ENCODE data around the gene KRT27.
"Not testable (repeated sequence)": the region's sequence is repeated elsewhere in the genome, so short reads cannot be mapped to it uniquely, and the experiment has no call there.

The KRT27 gene, protein sequence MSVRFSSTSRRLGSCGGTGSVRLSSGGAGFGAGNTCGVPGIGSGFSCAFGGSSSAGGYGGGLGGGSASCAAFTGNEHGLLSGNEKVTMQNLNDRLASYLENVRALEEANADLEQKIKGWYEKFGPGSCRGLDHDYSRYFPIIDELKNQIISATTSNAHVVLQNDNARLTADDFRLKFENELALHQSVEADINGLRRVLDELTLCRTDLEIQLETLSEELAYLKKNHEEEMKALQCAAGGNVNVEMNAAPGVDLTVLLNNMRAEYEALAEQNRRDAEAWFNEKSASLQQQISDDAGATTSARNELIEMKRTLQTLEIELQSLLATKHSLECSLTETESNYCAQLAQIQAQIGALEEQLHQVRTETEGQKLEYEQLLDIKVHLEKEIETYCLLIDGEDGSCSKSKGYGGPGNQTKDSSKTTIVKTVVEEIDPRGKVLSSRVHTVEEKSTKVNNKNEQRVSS

DNA sequence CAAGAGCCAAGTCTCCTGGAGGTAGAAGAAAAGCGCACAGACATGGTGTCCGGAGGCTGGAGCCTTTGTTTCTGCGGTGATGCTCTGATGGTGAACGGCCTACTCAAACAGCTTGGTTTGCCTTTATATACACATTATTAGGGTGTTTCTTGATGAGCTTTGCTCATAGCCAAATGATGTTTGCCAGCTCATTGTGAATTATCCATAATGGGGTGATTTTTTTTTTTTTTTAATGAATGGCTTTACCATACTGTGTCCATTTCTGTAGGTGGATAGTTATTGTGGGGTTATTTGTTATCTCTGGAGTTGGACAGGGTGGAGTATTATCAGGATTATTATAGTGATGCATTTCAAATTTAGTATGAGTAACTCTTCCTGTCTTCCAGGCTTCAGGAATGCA lies at the start of gene KRT27:
Gene KRT27, minus strand, starts transcription at position 101 of the 400 bp plus-strand sequence. Its CDS starts 57 bp downstream, at position 44.
- DNase-seq: no peak

DNA sequence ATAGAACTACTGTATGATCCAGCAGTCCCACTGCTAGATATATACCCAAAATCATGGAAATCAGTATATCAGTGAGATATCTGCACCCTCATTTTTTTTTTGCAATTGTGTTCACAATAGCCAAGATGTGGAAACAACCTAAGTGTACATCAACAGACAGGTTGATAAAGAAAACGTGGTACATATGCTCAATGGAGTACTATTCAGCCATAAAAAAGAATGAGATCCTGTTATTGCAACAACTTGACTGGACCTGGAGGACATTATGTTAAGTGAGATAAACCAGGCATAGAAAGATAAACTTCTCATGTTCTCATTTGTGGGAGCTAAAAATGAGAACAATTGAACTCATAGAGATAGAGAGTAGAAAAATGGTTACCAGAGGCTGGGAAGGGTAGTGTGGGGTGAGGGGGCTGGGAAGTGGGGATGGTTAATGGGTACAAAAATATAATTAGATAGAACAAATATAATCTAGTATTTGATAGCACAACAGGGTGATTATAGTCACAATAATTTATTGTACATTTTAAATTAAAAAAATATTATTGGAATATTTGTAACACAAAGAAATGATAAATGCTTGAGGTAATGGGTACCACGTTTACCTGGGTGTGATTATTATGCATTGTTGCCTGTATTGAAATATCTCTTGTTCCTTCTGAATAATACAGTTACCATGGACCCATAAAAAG lies 47.9 kb upstream of the KRT27 start:
- no peak for DNase-seq

DNA sequence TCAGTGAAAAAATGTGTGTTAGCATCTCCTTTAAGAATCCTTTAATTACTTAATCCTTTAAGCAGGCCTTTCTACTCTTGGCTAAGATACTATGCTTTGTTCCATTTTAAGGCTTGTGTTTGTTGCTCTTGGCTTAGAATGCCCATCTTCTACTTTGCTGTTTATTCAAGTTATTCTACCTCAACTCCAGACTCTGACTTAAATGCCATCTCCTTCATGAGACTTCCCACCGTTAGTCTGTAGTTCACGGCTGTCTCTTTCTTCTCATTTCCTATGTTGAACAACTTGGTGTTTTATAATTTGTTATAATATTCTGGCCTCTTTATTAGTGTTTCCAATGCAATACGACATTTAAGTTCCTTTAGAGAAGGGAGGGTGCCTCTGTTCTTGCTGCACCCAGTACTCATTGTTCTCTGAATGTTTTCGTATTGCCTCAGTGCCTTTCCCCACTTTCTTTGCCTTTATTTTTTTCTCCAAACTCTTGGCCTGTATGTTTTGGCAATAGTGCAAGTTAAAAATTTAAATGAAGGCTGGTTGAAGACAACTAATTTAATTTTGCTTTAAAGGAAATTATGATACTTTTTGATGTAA lies 46.2 kb upstream of the KRT27 start:
- no peak for DNase-seq

DNA sequence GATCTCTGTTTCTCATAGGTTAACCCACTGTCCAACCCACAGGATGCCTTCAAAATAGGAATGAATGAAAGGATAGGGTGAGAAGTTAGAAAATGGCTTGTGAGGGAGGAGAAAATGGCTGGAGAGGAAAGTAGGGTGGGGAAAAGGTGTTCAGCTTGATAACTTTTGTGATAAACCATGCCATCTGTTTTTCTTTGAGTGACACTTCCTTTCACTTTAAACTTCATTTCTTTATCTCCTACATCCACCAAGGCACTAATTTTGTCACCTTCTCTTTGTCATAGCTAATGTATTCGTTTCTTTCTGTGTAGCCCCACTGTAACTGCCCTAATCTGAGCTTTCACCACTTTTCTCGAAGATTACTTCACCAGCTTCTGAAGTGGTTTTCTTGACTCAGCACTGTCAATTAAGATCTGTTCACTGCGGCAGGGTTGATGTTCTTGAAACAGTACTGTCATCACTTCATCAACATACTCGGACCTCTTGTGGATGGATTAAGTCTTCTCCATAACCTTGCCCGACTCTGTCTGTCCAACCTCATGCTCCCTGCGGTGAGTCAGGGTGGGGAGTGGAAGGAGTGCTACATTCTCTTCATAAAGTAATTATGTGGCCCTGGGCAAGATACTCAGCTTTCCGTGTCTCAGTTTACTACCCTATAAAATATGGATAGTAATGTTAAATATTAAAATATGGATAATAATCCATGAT lies 45.5 kb upstream of the KRT27 start:
- no peak for DNase-seq

DNA sequence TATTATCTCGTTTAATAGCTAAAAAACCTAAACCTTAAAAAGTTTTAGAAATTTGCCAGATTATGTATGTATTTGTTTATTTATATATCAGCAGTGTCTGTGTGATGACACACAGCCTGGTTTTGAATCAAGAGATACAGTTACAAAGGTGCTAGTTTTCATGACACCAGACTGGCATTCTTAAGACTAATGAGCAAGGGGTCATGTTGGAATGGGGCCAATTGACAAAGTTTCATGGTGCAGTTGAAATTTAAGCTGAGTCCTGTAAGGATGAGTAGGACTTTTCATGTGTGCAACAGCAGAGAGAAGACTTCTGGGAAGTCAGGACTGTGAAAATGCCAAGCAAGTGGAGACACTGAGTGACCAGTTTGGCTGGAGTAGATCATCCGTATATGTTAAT lies 43.2 kb upstream of the KRT27 start:
- DNase-seq: no peak

DNA sequence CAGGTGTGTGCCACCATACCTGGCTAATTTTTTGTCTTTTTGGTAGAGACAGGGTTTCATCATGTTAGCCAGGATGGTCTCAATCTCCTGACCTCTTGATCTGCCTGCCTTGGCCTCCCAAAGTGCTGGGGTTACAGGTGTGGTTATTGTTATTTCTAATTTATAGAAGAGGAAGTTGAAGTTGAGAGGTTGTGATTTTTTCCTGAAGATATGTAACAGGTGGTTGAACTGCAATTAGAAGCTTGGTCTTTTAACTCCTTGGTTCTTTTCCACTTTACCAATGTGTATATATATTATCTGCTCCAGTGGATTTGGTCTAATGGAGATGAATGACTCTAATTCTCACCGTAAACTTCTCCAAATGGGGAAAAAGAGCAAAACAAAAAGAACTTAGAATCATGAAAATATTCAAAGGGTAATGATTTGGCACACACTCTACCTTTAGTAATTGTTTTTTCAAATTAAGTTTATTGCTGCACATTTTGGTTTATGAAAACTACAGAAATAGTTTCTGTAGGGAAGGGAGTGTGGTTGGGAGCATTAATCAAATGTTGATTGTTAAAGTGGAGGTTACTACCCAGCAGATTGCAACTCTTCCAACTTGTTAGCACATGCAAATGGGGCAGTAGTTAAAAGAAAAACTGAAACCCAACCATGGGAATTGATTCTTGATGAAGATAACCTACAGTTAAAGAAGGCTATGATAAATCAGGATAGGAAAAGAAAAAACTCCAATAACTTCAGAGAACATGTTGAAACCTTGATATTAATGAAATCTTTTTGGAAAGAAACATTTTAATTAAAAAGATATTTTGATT lies 41.9 kb upstream of the KRT27 start:
- DNase-seq: no peak

DNA sequence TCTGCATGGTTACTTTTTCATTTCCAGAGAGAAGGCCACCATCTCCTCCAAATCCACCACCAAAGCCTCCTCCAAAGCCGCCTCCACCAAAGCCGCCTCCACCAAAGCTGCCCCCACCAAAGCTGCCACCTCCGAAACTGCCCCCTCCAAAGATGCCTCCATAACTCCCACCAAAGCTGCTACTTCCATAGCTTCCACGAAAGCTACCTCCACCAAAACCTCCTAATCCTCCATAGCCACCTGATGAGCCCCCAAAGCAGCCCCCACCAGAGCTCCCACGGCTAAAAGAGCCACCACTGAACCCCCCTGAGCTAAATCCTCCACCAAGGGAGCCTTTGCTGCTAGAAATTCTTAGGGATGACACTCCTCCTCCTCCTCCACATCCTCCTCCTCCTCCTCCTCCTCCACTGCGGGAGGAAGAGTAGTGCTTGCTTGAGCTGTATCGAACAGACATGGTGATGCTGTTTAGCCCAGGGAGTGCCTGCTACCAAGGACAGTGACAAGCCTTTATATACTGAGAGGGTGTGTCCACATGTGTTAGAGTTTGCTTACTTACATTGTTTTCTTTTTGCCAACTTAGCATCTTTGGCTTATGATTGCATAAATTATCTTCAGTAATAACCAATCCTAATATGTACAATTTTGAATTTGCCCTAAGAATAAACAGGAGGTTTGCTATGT lies 39.9 kb upstream of the KRT27 start, which contains the start of gene KRT10:
Gene KRT10, minus strand, starts transcription at position 483 of the 681 bp plus-strand sequence. Its CDS starts 29 bp downstream, at position 454.
- no peak for DNase-seq

DNA sequence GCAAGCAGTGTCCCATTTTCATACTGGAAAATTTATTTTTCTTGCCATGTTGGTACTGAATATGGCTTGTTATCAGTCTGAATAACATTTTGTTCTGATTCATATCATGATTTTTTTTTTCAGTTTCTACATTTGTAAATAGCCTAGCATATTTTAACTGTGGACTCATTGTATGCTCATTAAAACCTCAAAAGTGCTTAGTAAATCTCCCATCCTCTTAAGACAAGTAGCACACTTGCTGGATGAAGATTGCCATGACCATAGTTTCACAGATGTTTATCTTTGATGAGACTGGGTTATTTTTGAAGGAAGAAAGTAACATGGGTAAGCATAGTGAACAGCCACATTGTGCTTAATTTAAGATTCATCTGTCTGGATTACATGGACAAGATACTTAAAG lies 39.2 kb upstream of the KRT27 start:
- DNase-seq: no peak

DNA sequence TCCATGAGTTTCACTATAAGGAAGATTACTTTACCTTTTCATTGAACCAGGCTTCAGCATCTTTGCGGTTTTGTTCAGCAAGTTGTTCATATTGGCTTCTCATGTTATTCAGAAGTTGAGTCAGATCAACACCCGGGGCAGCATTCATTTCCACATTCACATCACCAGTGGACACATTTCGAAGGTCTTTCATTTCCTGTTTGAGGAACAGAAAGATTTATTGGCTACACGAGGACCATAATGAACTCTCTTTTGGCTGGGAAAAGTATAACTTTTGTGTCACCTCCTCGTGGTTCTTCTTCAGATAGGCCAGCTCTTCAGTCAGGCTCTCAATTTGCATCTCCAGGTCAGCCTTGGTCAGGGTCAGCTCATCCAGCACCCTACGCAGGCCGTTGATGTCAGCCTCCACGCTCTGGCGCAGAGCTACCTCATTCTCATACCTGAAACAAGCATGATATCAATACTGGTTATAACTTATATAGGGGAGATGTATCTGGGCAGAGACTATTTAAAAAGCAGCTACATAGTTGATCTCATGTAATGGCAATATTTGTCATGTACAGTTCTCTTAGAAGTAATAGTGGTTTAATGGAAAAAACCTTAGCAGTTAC lies 38.0 kb upstream of the KRT27 start:
- no peak for DNase-seq

DNA sequence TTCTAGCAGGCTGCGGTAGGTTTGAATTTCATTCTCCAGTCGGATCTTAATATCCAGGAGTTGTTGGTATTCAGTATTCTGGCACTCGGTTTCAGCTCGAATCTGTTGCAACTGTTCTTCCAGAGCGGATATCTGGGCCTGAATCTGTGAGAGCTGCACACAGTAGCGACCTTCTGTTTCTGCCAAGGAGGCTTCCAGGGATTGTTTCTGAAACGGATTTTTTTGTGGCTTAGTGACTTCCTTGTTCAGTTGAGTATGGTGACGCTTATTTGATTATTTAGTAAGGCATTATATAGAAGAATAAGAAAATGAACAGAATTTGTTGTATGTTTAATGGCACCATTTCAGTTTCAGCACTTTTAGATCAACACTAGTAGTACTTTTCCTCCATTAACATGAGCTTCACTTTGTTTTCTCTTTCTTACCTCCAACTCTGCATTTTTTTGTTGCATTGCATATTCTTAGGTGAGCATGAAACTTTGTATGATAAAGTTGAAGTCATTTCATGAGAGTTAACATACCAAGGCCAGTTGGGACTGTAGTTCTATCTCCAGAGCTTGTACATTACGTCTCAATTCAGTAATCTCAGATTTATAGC lies 37.3 kb upstream of the KRT27 start:
- no peak for DNase-seq

DNA sequence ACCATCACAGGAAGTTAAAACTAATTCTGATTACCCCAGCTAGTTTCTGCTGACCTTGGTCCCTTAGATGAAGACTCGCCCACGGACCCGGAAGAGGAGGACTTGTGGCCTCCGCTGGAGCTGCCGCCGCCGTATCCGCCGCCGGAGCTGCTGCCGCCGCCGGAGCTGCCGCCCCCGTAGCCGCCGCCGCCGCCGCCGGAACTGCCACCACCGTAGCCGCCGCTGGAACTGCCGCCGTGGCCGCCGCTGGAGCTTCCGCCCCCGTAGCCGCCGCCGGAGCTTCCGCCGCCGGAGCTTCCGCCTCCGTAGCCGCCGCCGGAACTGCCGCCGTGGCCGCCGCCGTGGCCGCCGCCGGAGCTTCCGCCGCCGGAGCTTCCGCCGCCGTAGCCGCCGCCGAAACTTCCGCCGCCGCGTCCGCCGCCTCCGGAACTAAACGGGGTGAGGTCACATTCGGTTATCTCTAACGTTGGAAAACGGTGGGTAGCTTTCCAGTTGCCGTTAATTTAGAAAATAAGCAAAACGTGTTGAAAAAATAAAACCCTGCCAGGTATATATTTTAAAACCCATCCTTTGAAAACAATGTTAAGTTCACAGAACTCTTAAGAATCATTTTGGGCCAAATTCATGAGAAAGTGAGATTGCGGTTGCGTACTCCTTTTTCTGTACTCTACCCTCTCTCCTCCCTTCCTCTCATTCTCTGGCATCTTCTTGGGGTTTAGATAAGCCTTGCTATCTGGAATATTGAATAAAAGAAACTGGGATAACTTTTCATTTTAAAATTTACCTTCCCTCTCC lies 36.6 kb upstream of the KRT27 start:
- peak; percentile 78 for DNase-seq

DNA sequence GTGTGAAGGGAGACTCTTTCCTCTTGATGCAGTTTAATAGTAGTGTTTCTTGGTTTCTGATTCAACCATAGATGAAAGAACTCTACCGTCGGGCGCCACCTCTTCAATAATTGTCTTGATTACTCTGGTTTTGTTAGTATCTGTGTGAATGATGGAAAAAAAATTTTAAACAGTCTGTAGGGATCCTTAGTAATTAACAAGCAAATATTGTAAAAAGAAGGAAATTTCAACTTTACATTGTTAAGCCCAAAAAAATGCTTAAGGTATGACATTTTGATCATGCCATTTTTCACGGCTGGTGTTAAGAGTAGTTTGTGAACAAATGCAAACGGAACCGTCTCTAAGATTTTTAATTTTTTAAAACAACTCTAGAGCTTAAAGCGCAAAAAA lies 36.0 kb upstream of the KRT27 start:
- no peak for DNase-seq

DNA sequence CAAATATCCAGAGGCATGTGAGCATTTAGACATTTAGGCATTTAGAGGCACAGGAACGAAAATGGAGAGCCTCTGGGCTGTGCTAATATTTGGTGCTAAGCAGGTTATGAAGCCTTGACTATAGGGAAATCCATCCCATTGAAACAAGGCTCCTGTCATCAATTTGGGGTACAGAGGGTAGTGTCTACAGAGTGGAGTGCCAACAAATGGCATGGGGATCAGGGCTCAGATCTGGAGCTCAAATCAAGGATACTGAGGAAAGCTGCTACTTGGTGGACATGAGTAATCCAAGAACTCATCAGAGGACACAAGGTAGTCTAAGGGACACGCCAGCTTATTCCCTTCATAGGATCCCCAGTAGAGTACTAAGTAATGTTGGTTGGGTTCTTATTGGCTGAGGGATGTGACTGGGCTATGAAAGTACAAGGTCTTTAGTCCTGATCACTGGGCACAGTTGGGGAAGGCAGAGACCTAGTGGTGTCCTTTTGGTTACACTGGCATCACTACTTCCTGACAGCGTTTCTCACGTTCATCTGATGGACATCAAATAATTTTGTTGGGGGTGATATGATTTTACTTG lies 34.8 kb upstream of the KRT27 start:
- DNase-seq: no peak

DNA sequence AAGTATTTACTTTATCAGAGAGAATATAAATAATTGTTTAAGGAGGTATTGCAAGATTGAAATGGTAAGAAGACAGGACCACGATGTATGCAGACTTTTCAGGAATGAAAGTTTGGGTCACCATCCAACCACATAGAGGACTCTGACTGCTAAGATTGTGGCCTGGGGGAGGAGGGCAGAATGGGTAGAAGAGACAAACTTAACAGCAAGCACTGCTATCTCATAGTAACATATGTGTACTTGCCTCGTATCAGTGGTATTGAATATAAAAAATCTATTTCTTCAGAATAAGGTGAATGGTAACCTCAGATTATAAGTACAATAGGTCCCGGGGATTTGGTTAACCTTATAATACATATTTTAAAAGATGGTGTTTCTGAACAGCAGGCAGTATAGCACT lies 34.2 kb upstream of the KRT27 start:
- DNase-seq: no peak

DNA sequence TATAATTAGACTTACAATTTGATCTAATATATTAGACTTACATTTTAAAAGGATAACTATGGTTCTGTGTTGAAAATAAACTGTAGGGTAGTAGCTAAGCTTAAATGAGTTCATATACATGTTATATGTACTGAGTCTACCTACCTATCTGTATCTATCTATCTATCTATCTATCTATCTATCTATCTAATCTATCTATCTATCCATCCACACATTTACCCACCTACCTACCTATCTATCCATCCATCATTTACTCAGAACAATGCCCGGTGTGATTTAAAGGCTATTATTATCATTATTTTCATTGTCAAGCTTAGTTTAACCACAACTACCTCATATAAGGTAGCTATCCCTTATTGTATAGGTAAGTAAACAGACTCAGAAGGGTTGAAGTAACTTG lies 33.0 kb upstream of the KRT27 start:
- no peak for DNase-seq

DNA sequence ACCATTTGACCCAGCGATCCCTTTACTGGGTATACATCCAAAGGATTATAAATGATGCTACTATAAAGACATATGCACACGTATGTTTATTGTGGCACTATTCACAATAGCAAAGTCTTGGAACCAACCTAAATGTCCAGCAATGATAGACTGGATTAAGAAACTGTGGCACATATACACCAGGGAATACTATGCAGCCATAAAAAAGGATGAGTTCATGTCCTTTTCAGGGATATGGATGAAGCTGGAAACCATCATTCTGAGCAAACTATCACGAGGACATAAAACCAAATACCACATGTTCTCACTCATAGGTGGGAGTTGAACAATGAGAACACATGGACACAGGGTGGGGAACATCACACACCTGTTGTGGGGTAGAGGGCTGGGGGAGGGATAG lies 32.3 kb upstream of the KRT27 start:
- DNase-seq: not testable (repeated sequence)

DNA sequence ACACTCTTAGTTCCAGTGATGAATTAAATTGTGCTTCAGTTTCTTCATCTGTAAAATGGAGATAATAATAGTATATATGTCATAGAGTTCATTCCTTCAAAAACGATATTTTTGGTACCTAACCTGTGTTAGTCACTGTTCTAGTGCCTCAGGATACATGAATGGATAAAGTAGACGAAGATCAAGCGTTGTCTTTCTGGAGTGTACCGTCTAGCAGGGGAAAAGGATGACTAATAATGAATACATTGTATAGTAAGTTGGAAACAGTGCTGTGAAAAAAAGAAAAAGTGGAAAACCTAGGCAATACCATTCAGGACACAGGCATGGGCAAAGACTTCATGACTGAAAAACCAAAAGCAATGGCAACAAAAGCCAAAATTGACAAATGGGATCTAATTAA lies 31.5 kb upstream of the KRT27 start:
- DNase-seq: no peak

DNA sequence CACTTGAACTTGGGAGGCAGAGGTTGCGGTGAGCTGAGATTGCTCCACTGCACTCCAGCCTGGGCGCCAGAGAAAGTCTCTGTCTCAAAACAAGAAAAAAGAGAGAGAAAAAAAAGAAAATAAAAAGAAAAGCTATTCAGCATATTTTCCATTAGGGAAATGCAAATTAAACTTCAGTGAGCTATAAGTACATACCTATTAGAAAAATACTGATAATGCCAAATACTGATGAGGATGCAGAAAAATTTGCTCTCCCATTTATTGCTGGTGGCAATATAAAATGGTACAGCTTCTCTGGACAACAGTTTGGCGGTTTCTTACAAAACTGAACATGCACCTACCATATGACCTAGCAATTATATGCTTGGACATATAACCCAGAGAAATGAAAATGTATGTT lies 30.3 kb upstream of the KRT27 start:
- no peak for DNase-seq

DNA sequence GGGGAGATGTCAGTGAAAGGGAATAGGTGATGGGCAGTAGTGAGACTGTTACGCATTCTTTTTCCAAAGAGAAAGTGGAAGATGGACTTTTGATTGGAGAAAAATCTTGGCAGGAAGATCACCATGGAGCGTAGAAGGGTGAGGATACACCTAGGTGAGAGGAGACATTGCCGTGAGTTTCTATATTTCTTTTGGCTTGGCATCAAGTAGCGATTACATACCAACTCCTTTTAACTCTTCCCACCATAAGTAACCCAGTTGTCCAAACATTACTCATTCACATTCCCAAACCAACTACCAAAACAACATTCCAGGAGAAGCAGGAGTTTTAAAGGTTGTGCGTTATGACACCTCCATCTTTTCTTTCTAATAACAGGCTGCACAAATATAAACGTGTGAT lies 28.1 kb upstream of the KRT27 start:
- DNase-seq: no peak

All from stimulated activated CD4-positive, alpha-beta T cell treated with anti-CD3 and anti-CD28 coated beads, Interleukin-12 subunit alpha, Interleukin-12 subunit beta, amount 100 ng/mL, for 4 hours (primary cell).